ENCODE measurements around the gene ARPC5L. TPM values are rescaled to one million over a fixed set of nuclear protein-coding genes. Genes with fewer than 3 reads are reported as not detected.

Gene ARPC5L
- 7.3 TPM for total RNA-seq

DNA sequence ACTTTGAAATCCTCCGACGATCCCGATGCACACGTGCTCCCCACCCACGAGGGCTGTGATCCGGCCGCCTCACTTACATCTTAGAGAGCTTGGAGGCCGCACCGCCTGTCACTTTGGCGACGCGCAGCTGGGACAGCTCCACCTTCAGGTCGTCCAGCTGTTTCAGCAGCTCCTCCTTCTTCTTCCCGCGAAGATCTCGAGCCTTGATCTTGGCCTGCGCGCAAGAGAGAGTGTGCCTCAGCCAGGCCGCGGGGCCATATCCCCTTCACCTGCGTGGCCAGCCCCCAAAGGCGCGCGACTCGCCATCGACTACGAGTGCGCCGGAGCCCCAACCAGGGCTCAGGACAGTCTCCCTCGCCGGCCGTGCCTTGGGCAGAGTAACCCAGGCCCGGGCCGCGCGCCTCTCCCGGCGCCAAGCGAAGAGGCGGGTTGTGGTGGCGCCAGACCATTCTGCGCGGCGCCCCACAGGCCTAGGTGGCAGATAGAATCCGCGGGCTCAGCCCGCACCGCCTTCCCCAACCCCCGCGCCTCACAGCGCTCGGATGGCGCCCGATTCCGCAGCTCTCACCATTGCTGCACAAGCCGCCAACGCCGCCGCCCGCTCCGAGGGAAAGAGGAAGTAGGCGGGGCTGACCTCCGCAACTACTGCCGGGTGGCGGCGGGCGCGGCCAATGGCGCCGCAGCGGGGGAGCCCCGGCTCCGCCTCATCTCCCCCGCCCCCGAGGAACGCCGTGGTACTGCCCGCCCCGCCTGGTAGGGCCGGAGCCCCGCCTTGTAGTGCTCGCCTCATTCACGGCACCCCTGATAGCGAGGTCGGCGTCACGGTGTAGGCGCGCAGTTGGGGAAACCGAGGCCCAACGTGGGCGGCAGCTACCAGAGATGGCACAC, at the start of gene ARPC5L, which contains the start of gene RPL35:
Gene ARPC5L (plus strand): TSS at position 789 of the 888 bp plus-strand sequence. CDS start 7,161 bp downstream, outside the sequence.
Gene RPL35 (minus strand): TSS at position 616 of the 888 bp plus-strand sequence. CDS start 45 bp downstream, at position 571.
- peaks cover 29 to 46% (median 33%) of the 10 kb centered on the region in 3 donors for H3K4me1 ChIP-seq (ENCODE audit: control insufficient read depth in 3 of 3, insufficient read depth in 3 of 3, low read length in 3 of 3)
- no peaks in the 10 kb centered on the region for H3K9me3 ChIP-seq (ENCODE audit: control insufficient read depth in 3 of 3, low read length in 3 of 3)
- H3K36me3 ChIP-seq (ENCODE audit: control insufficient read depth in 3 of 3, insufficient read depth in 3 of 3, low read length in 3 of 3), result peaks cover 39 to 40% (median 39%) of the 10 kb centered on the region in 3 donors
- H3K9ac ChIP-seq (ENCODE audit: low read depth in 1 of 3, low read length in 3 of 3), result peak within 1 kb of the TSS; percentile 90 to 98 (median 95)
- H3K27ac ChIP-seq (ENCODE audit: low read depth, low read length), result peak within 1 kb of the TSS; percentile 91
- peak within 1 kb of the TSS; percentile 87 to 98 (median 97) for H3K4me3 ChIP-seq (ENCODE audit: low read length in 3 of 3)
- H3K27me3 ChIP-seq (ENCODE audit: control insufficient read depth in 3 of 3, insufficient read depth in 3 of 3, low read length in 3 of 3), result no peaks in the 10 kb centered on the region

DNA sequence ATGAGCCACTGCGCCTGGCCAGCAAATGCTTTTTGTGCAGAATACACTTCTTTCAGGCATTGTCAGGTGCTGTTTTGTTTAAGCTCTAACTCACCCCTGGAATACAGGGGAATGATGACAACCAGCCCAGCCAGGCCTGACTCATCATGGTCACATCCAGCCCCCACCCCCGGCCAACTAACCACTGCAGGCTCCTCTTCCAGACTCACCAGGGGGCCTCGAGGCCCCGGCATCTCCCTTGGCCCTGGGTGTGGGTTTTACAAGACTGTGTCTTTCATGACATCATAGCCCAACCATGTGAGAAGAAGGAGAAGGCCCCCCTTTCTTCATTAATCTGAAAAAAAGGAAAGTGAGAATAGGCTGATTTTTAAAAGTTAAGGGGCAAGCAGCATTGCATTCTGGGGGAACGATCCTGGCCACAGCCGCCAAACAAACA, 49.5 kb upstream of the ARPC5L start:
- Histone ChIP-seq H3K9ac (ENCODE audit: low read depth in 1 of 3, low read length in 3 of 3) (no peak overlapping the region), H3K9me3 (ENCODE audit: control insufficient read depth in 3 of 3, low read length in 3 of 3) (no peaks in the 10 kb centered on the region), H3K36me3 (ENCODE audit: control insufficient read depth in 3 of 3, insufficient read depth in 3 of 3, low read length in 3 of 3) (no peaks in the 10 kb centered on the region), H3K4me3 (ENCODE audit: low read length in 3 of 3) (no peak overlapping the region), H3K4me1 (ENCODE audit: control insufficient read depth in 3 of 3, insufficient read depth in 3 of 3, low read length in 3 of 3) (peaks cover 0 to 4% (median 3%) of the 10 kb centered on the region in 3 donors), H3K27ac (ENCODE audit: low read depth, low read length) (no peak overlapping the region), H3K27me3 (ENCODE audit: control insufficient read depth in 3 of 3, insufficient read depth in 3 of 3, low read length in 3 of 3) (no peaks in the 10 kb centered on the region)

- Histone ChIP-seq H3K9ac (ENCODE audit: low read depth in 1 of 3, low read length in 3 of 3) (no peak overlapping the region), H3K36me3 (ENCODE audit: control insufficient read depth in 3 of 3, insufficient read depth in 3 of 3, low read length in 3 of 3) (no peaks in the 10 kb centered on the region), H3K4me3 (ENCODE audit: low read length in 3 of 3) (no peak overlapping the region), H3K4me1 (ENCODE audit: control insufficient read depth in 3 of 3, insufficient read depth in 3 of 3, low read length in 3 of 3) (peaks cover 0 to 4% (median 3%) of the 10 kb centered on the region in 3 donors), H3K9me3 (ENCODE audit: control insufficient read depth in 3 of 3, low read length in 3 of 3) (no peaks in the 10 kb centered on the region), H3K27ac (ENCODE audit: low read depth, low read length) (no peak overlapping the region), H3K27me3 (ENCODE audit: control insufficient read depth in 3 of 3, insufficient read depth in 3 of 3, low read length in 3 of 3) (no peaks in the 10 kb centered on the region)
Observed at GRCh38 chr9:124813041-124813440, 48.9 kb upstream of the ARPC5L start.

DNA sequence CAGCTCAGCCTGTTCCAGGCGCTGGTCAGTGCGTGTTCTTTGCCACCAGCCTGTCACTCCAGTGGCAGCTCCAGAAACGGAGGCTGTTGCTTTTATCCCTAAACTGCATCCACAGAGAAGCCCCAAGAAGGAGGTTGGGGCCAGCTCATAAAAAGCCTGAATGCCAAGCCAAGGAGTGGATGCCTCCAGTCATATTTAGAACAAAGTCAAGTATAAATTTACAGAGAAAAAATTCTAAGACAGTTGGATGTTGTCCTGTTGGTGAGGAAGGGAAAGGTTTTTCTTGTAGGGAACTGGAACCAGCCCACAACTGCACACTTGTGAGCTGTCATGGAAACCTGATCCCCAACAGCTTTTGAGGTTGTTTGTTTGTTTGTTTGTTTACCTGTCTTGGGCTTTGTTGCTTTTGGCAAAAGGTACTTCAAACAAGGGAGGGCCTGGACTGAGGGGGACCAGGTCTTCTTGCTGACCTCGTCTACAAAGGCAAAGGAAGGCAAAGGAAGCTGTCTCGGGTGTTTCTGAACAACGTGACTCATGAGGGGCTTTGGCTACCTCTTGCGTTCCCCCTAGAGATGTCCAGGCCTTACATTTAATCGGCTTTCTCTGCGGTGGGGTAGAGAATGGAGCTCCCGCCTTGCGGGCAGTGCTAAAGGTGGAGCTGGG, 48.3 kb upstream of the ARPC5L start:
- no peaks in the 10 kb centered on the region for H3K36me3 ChIP-seq (ENCODE audit: control insufficient read depth in 3 of 3, insufficient read depth in 3 of 3, low read length in 3 of 3)
- H3K4me3 ChIP-seq (ENCODE audit: low read length in 3 of 3), result no peak overlapping the region
- peaks cover 3 to 8% (median 7%) of the 10 kb centered on the region in 3 donors for H3K4me1 ChIP-seq (ENCODE audit: control insufficient read depth in 3 of 3, insufficient read depth in 3 of 3, low read length in 3 of 3)
- H3K27ac ChIP-seq (ENCODE audit: low read depth, low read length), result no peak overlapping the region
- H3K9ac ChIP-seq (ENCODE audit: low read depth in 1 of 3, low read length in 3 of 3), result no peak overlapping the region
- H3K27me3 ChIP-seq (ENCODE audit: control insufficient read depth in 3 of 3, insufficient read depth in 3 of 3, low read length in 3 of 3), result no peaks in the 10 kb centered on the region
- no peaks in the 10 kb centered on the region for H3K9me3 ChIP-seq (ENCODE audit: control insufficient read depth in 3 of 3, low read length in 3 of 3)

- Histone ChIP-seq H3K27me3 (ENCODE audit: control insufficient read depth in 3 of 3, insufficient read depth in 3 of 3, low read length in 3 of 3) (no peaks in the 10 kb centered on the region), H3K4me3 (ENCODE audit: low read length in 3 of 3) (no peak overlapping the region), H3K4me1 (ENCODE audit: control insufficient read depth in 3 of 3, insufficient read depth in 3 of 3, low read length in 3 of 3) (peaks cover 8 to 12% (median 8%) of the 10 kb centered on the region in 3 donors), H3K9me3 (ENCODE audit: control insufficient read depth in 3 of 3, low read length in 3 of 3) (no peaks in the 10 kb centered on the region), H3K36me3 (ENCODE audit: control insufficient read depth in 3 of 3, insufficient read depth in 3 of 3, low read length in 3 of 3) (no peaks in the 10 kb centered on the region), H3K27ac (ENCODE audit: low read depth, low read length) (no peak overlapping the region), H3K9ac (ENCODE audit: low read depth in 1 of 3, low read length in 3 of 3) (no peak overlapping the region)
Observed at GRCh38 chr9:124814164-124814535, 47.8 kb upstream of the ARPC5L start.

GRCh38 chr9:124815601-124816000, 46.3 kb upstream of the ARPC5L start:
- Histone ChIP-seq H3K9ac (ENCODE audit: low read depth in 1 of 3, low read length in 3 of 3) (no peak overlapping the region), H3K4me3 (ENCODE audit: low read length in 3 of 3) (no peak overlapping the region), H3K9me3 (ENCODE audit: control insufficient read depth in 3 of 3, low read length in 3 of 3) (no peaks in the 10 kb centered on the region), H3K36me3 (ENCODE audit: control insufficient read depth in 3 of 3, insufficient read depth in 3 of 3, low read length in 3 of 3) (no peaks in the 10 kb centered on the region), H3K27ac (ENCODE audit: low read depth, low read length) (no peak overlapping the region), H3K27me3 (ENCODE audit: control insufficient read depth in 3 of 3, insufficient read depth in 3 of 3, low read length in 3 of 3) (no peaks in the 10 kb centered on the region), H3K4me1 (ENCODE audit: control insufficient read depth in 3 of 3, insufficient read depth in 3 of 3, low read length in 3 of 3) (peaks cover 8 to 13% (median 10%) of the 10 kb centered on the region in 3 donors)

DNA sequence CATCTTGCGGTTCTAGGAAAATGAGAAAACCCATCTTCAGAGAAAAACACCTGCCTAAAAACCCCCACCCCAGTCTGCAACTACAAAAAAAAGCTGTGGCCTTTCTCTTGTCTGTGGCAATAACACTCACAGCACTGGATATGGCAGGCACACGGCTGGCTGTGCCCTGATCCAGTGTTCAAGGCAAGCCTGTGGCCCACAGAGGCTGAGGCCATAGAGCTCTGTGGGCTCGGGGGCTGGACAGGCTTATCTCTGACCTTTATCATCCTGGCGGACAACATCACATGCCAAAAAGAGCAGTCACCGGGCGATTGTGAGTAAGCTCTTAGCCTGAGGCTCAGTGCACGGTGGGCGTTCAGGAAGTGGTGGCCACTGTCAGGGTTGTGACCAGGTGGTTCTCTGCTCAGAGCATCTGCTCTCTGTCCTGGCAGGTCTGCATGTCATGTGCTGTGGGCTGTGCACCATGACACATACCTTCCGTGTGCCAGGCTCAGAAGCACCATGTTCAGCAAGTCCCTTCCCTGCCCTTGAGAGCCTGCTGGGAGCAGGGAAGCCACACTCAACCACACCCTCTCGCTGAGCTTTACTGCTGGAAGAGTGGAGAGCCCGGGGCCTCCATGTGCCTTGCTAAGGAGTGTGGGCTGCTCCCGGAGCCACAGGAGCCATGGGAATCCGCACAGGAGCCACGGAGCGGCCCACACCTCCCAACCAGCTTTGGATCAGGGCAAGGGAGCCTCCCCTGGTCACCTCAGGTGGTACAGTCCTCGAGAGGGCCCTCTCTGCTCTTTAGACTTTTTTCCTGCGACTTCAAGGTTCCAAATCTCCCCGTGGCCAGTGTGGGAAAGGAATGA, 43.3 kb upstream of the ARPC5L start:
- Histone ChIP-seq H3K4me1 (ENCODE audit: control insufficient read depth in 3 of 3, insufficient read depth in 3 of 3, low read length in 3 of 3) (peaks cover 3 to 15% (median 12%) of the 10 kb centered on the region in 3 donors), H3K27ac (ENCODE audit: low read depth, low read length) (no peak overlapping the region), H3K9ac (ENCODE audit: low read depth in 1 of 3, low read length in 3 of 3) (peak overlapping the region in 1 of 3 donors; percentile 16), H3K9me3 (ENCODE audit: control insufficient read depth in 3 of 3, low read length in 3 of 3) (no peaks in the 10 kb centered on the region), H3K27me3 (ENCODE audit: control insufficient read depth in 3 of 3, insufficient read depth in 3 of 3, low read length in 3 of 3) (no peaks in the 10 kb centered on the region), H3K4me3 (ENCODE audit: low read length in 3 of 3) (no peak overlapping the region), H3K36me3 (ENCODE audit: control insufficient read depth in 3 of 3, insufficient read depth in 3 of 3, low read length in 3 of 3) (no peaks in the 10 kb centered on the region)

- Histone ChIP-seq H3K27ac (ENCODE audit: low read depth, low read length) (no peak overlapping the region), H3K4me3 (ENCODE audit: low read length in 3 of 3) (no peak overlapping the region), H3K4me1 (ENCODE audit: control insufficient read depth in 3 of 3, insufficient read depth in 3 of 3, low read length in 3 of 3) (peaks cover 3 to 15% (median 12%) of the 10 kb centered on the region in 3 donors), H3K27me3 (ENCODE audit: control insufficient read depth in 3 of 3, insufficient read depth in 3 of 3, low read length in 3 of 3) (no peaks in the 10 kb centered on the region), H3K9ac (ENCODE audit: low read depth in 1 of 3, low read length in 3 of 3) (peak overlapping the region in 1 of 3 donors; percentile 1), H3K36me3 (ENCODE audit: control insufficient read depth in 3 of 3, insufficient read depth in 3 of 3, low read length in 3 of 3) (no peaks in the 10 kb centered on the region), H3K9me3 (ENCODE audit: control insufficient read depth in 3 of 3, low read length in 3 of 3) (peaks cover 0 to 3% (median 0%) of the 10 kb centered on the region in 3 donors)
Observed at GRCh38 chr9:124820698-124821623, 41.0 kb upstream of the ARPC5L start.
